Psoas muscle (tissue), 8 donors: ENCODE data around the gene HIPK4. TPM values are rescaled to one million over a fixed set of nuclear protein-coding genes. Genes with fewer than 3 reads are reported as not detected.
"Not testable (repeated sequence)": the region's sequence is repeated elsewhere in the genome, so short reads cannot be mapped to it uniquely, and the experiment has no call there.

ENCODE experiments used
- ATAC-seq, 4 donors: fragments of 200-7000 bp; cut with Tn5 transposase; one replicate each; pipeline ENCODE4 v1.9.1; 2020; ENCODE audit warnings: moderate library complexity in 3 of 4, mild to moderate bottlenecking in 2 of 4
- DNase-seq, 2 donors: peaks; one replicate each; pipeline ENCODE4 v3.0.0-alpha.2; 2020
- H3K27ac ChIP-seq: fragments of 200-600 bp; one replicate; pipeline ENCODE4 v1.8.0; 2022
- H3K27me3 ChIP-seq, 3 donors: fragments of 200-600 bp in 1 of 3; one replicate each; pipeline versions ENCODE4 v1.6.1 to v1.8.0; 2013 to 2022; ENCODE audit warnings: low read length in 2 of 3, mild to moderate bottlenecking in 2 of 3, moderate library complexity in 1 of 3; ENCODE audit not compliant: insufficient read depth in 3 of 3
- H3K36me3 ChIP-seq, 2 donors: fragments of 200-600 bp in 1 of 2; one replicate each; pipeline versions ENCODE4 v1.6.1 to v1.8.0; 2013 to 2022; ENCODE audit warnings: low read depth in 1 of 2, mild to moderate bottlenecking in 1 of 2, moderate library complexity in 1 of 2; ENCODE audit not compliant: insufficient read depth in 1 of 2
- H3K4me1 ChIP-seq: fragments of 200-600 bp; one replicate; pipeline ENCODE4 v1.8.0; 2022
- H3K4me3 ChIP-seq: fragments of 200-600 bp; one replicate; pipeline ENCODE4 v1.8.0; 2022; ENCODE audit warnings: mild to moderate bottlenecking
- H3K9me3 ChIP-seq: fragments of 200-600 bp; one replicate; pipeline ENCODE4 v1.8.0; 2022
- CTCF ChIP-seq: fragments of 200-600 bp; IDR thresholded peaks from one replicate; pipeline ENCODE4 v1.8.0; 2022; ENCODE audit warnings: antibody characterized with exemption
- WGBS, 3 donors: extraction: QIAGEN DNeasy Blood & Tissue Kit; methylation state at CpG; one replicate each; pipeline versions ENCODE4 v1.1.6 to v1.1.7; 2013; 5-methylcytosine and 5-hydroxymethylcytosine counted together
- intact Hi-C, 2 donors: fragments of 100-400 bp; cut with DNase I; formaldehyde crosslinking; loops; one replicate each; pipeline versions ENCODE4 v1.11.0 to v1.14.2; 2022
- polyA plus RNA-seq, 3 donors: library from polyadenylated mRNA; stranded (reverse); fragments of 200-250 nt; gene quantifications; one replicate each; pipeline ENCODE4 v1.2.3, GENCODE V29; 2013
- total RNA-seq, 4 donors: library from RNA; stranded (reverse); fragmentation: NEBNext Ultra II Directional in 2 of 4; extraction: Animal tissue kit (Norgen Biotek cat#: 25700) in 2 of 4; gene quantifications; one replicate each; pipeline versions ENCODE4 v1.2.1 to v1.2.4, GENCODE V29; 2021 to 2023
- donor health status: healthy with polysubstance abuse.
- donor health status: DM: no; HTN: no; CAD: no; lungs with moderate emphysema.
- donor health status: Bipolar disorder and iron deficiency.
- donor health status: healthy.
- donor health status: DM: yes; HTN: yes; CAD: no.
- donor health status: DM: no; HTN: no; CAD: no.
- donor health status: DM: no; HTN: no; CAD: no.
- donor health status: DM: yes; HTN: yes; CAD: no.

Gene HIPK4
- total and polyA plus RNA-seq, 7 donors, result 0.03 to 0.11 (median 0.08) TPM; not detected in 4

GRCh38 chr19:40374084-40374483 lies 15.9 kb downstream of the HIPK4 start:
- no peak for DNase-seq
- no peak for TF ChIP-seq CTCF

DNA sequence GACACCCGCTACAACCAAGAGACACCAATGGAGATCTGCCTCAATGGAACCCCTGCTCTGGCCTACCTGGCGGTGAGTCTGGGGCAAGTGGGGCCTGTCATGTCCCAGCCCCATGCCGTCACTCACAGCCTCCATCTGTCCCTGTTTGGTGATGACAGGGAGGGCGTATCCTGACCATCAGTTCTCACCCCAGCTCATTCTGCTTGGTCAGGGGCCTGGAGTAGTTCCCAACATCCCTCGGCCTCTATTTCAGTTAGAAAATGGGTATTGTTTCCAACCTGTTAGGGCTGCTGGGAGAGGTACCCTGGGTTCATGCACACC lies 18.2 kb downstream of the HIPK4 start:
- WGBS, 3 donors, result 95 to 99% (median 96%) methylated on average over 5 of the region's 5 CpGs
- H3K9me3 ChIP-seq, result no peaks in the 10 kb centered on the region
- H3K27me3 ChIP-seq, result no peaks in the 10 kb centered on the region
- H3K4me1 ChIP-seq, result peaks cover 9% of the 10 kb centered on the region
- peaks cover 0 to 94% of the 10 kb centered on the region in 2 donors for H3K36me3 ChIP-seq
- no peak overlapping the region for H3K27ac ChIP-seq
- no peak for TF ChIP-seq CTCF
- DNase-seq (no peak), ATAC-seq (no peak)
- no peak overlapping the region for H3K4me3 ChIP-seq
- intact Hi-C loops, result no loop called here

More at GRCh38 chr19:40374084-40374483, 15.9 kb downstream of the HIPK4 start:
- H3K27me3 ChIP-seq, result no peaks in the 10 kb centered on the region
- no peaks in the 10 kb centered on the region for H3K9me3 ChIP-seq
- no peak for ATAC-seq
- no peaks in the 10 kb centered on the region for H3K4me1 ChIP-seq
- no peak overlapping the region for H3K27ac ChIP-seq
- H3K4me3 ChIP-seq, result no peak overlapping the region
- peaks cover 0 to 89% of the 10 kb centered on the region in 2 donors for H3K36me3 ChIP-seq
- intact Hi-C loops, result no loop called here
- 93 to 98% (median 95%) methylated on average over 7 of the region's 7 CpGs for WGBS, 3 donors

DNA sequence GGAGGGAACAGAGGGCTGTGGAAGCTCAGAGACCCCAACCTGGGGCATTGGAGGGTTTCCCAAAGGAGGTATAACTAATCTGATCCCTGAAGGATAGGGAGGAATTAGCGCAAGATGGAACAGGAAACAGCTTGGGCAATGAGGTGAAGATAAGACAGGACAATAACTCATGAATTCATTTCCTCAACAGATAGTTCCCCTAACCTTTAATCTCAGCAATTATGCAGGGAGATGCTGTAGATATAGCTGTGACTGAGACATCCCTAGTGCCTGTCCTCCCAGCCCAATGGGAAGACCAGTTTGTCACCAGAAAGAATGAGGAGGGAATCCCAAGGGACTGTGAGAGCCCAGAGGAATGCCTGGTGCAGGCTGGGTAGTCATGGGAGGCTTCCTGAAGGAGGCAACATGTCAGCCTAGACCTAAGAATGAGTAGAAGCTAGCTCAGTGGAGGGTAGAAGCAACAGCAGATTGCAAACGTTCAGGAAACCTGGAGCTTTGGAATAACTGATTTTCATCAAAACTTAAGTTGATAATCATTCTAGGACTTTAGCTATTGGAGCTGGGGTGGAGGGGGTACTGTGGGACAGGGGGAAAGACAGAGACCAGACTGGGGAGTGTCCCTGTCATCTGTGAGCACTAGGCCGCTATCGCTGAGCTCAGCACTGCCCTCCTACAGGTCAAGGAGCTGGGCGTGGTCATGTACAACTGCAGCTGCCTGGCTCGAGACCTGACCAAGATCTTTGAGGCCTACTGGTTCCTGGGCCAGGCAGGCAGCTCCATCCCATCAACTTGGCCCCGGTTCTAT lies 18.8 kb downstream of the HIPK4 start:
- intact Hi-C loops, result no loop called here
- Histone ChIP-seq H3K36me3 (peaks cover 0 to 93% of the 10 kb centered on the region in 2 donors), H3K27me3 (no peaks in the 10 kb centered on the region), H3K27ac (no peak overlapping the region), H3K4me1 (peaks cover 9% of the 10 kb centered on the region), H3K4me3 (no peak overlapping the region), H3K9me3 (no peaks in the 10 kb centered on the region)
- DNase-seq, result no peak
- ATAC-seq, result no peak
- 88 to 95% (median 89%) methylated on average over 7 of the region's 7 CpGs for WGBS, 3 donors
- TF ChIP-seq CTCF, result no peak

DNA sequence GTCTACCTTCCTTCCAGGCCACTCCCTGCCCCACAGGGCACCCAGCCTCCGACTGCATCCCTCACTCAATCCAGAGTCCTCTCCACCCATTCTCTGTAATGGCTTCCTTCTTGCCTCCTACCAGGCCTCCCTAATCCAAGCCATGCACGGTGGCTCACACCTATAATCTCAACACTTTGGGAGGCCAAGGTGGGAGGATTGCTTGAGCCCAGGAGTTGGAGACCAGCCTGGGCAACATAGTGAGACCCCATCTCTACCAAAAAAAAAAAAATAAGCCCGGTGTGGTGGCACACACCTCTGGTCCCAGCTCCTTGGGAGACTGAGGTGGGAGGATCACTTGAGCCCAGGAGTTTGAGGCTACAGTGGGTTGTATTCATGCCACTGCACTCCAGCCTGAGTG lies 19.7 kb downstream of the HIPK4 start:
- DNase-seq, H3K27me3 ChIP-seq, H3K27ac ChIP-seq, H3K4me3 ChIP-seq, intact Hi-C loops, ATAC-seq, H3K4me1 ChIP-seq, H3K9me3 ChIP-seq: not testable (repeated sequence)
- WGBS, 3 donors, result 94 to 100% (median 94%) methylated on average over 3 of the region's 3 CpGs
- H3K36me3 ChIP-seq, result peaks cover 0 to 87% of the 10 kb centered on the region in 2 donors

DNA sequence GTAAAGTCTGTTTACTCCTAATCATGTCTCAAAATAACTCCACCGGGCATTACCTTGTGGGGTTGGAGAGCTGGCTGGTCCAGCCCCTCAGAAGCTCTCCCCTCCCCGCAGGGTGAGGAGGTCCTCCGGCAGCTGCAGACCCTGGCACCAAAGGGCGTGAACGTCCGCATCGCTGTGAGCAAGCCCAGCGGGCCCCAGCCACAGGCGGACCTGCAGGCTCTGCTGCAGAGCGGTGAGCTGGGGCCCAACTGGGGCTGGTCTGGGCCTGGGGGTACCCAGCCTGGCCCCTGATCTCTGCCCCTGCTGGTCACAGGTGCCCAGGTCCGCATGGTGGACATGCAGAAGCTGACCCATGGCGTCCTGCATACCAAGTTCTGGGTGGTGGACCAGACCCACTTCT lies 20.2 kb downstream of the HIPK4 start:
- intact Hi-C loops, result loop anchor here in 1 of 2 donors (5.0 kb wide), 1 partner anchor 33 kb away; no protein-coding TSS in a partner anchor
- DNase-seq, result no peak
- H3K27ac ChIP-seq, result no peak overlapping the region
- H3K27me3 ChIP-seq, result no peaks in the 10 kb centered on the region
- no peaks in the 10 kb centered on the region for H3K9me3 ChIP-seq
- H3K4me1 ChIP-seq, result peaks cover 9% of the 10 kb centered on the region
- no peak overlapping the region for H3K4me3 ChIP-seq
- no peak for TF ChIP-seq CTCF
- ATAC-seq, result no peak
- 89 to 96% (median 91%) methylated on average over 12 of the region's 12 CpGs for WGBS, 3 donors
- peaks cover 0 to 83% of the 10 kb centered on the region in 2 donors for H3K36me3 ChIP-seq
